COLO829 (cell line): ENCODE results near the gene FCER1G.
"Not testable (repeated sequence)": the region's sequence is repeated elsewhere in the genome, so short reads cannot be mapped to it uniquely, and the experiment has no call there.

ENCODE experiments used
- DNase-seq: peaks from one replicate; pipeline ENCODE4 v3.0.0; 2012; ENCODE audit warnings: low spot score

Gene FCER1G

GRCh38 chr1:161229896-161230295 is 14.8 kb downstream of the FCER1G start:
- DNase-seq, result no peak

GRCh38 chr1:161230762-161231161 is 15.7 kb downstream of the FCER1G start:
- no peak for DNase-seq

DNA sequence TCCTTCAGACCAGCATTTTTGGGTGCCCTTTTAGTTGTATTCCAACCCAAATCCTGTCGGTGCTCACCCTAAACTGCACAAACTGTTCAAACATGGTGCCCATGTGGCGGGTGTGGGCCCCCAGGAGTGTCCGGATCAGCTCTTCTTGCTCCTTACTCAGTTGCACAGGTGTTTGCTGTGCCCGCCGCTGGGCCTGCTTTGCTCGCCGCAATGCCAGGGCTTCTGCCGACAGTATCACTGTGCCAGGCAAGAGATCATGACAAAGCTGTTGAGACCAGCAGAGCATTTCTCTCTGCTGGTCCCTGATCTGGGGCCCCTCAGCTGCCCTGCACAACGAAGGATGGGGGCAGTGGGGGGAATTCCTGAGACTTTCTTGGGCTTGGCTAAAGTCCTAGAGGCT is 18.0 kb downstream of the FCER1G start:
- DNase-seq, result no peak

DNA sequence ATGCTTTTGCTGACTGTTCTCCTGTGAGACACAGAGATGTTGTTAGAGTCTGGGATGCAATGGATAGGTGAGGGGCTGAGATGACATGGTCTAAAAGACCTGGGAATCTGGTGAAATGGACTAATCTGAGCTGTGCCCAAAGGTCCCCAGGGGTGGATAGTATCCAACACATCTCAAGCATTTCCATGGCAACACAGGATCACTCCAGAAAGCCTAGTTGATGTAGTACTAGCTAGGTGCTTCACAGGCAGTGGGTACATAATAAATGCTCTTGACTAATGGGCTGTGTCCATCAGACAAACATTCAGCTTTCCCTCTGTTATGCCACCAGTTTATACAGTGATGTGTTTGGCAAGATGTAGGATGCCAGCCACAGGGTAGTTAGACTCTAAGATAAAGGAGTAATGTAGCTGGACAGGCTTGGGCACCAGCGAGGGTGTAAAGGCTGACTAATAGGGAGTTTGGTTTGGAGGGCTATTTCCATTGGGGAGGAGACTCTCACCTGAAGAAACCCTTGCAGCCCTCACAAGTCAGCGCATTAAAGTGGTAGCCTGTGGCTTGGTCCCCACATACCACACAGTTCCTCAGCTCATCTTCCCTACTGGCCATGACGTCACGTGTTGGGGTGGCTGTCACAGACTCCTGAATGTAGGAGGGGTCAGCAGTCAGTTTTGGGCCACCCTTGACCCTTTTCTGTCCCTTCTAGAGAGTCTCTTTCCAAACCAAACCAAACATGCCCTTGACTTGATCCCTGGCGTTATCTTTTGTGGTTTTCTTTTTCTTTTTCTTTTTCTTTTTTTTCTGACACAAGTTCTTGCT is 21.1 kb downstream of the FCER1G start:
- no peak for DNase-seq

DNA sequence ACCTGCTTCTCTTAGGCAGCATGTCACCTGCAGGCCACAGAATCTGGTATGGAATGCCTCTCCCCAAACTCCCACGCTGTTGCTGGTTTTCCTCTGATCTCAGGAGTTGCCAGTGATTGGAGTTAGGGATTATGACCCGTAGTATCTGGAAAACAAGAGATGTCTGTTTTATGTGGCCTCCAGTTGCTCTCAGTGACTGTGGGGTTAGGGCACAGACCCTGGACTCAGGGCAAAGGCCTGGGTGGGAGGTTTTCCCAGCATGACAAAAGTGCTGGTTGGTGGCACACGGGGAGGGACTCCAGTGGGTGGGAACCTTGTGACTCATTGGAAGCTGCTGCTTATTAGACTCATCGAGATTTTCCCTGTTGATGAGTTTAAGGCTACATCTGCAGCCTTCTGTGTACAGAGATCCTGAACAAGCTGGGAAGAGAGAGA is 23.0 kb downstream of the FCER1G start, which contains the start of gene NR1I3:
TSS of gene NR1I3 (minus strand) at position 165 of the 435 bp plus-strand sequence. CDS start 1,638 bp downstream, outside the sequence.
- DNase-seq, result no peak

DNA sequence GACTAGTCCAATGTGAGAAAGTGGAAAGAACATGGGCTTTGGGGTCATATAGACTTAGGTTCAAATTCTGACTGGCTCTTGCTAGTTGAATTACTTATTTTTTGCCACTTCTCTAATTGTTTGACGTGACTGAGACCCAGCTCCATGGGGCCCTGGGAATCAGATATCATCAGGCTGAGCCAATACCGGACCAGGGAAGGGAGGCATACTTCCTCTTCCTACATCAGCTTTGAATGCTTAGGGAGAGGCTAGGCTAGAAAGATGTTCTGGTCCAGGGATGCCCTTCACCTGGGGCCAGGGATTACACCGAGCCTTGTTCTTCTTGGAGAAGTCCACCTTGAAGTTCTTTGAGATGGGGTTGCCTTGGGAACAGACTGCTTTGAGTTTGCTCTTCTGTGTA is 26.6 kb downstream of the FCER1G start:
- no peak for DNase-seq

- DNase-seq, result no peak
These were observed 27.2 kb downstream of the FCER1G start for GRCh38 chr1:161242313-161242712.

- DNase-seq, result no peak
These were observed 29.8 kb downstream of the FCER1G start for GRCh38 chr1:161244888-161245287.

DNA sequence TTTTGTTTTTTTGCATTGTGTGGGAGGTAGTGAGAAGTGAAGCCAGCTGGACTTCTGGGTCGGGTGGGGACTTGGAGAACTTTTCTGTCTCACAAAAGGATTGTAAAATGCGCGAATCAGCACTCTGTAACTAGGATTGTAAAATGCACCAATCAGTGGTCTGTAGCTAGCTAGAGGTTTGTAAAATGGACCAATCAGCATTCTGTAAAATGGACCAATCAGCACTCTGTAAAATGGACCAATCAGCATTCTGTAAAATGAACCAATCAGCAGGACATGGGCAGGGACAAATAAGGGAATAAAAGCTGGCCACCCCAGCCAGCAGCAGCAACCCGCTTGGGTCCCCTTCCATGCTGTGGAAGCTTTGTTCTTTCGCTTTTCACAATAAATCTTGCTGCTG is 35.0 kb downstream of the FCER1G start:
- not testable (repeated sequence) for DNase-seq

GRCh38 chr1:161250829-161251228 is 35.7 kb downstream of the FCER1G start:
- no peak for DNase-seq

DNA sequence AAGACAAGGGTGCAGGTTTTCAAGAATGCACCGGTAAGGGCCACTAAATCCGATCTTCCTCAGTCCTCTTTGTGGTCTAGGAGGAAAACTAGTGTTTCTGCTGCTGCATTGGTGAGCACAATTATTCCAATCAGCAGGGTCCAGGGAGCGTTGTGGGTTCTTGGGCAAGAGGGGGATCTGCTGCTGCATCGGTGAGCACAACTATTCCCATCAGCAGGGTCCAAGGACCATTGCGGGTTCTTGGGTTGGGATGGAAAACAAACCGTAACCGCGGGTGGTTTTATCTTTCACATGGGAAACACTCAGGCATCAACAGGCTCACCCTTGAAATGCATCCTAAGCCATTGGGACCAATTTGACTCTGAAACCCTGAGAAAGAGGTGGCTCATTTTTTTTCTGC is 36.5 kb downstream of the FCER1G start:
- no peak for DNase-seq

- DNase-seq, result not testable (repeated sequence)
These were observed 40.2 kb downstream of the FCER1G start for GRCh38 chr1:161255302-161255701.

DNA sequence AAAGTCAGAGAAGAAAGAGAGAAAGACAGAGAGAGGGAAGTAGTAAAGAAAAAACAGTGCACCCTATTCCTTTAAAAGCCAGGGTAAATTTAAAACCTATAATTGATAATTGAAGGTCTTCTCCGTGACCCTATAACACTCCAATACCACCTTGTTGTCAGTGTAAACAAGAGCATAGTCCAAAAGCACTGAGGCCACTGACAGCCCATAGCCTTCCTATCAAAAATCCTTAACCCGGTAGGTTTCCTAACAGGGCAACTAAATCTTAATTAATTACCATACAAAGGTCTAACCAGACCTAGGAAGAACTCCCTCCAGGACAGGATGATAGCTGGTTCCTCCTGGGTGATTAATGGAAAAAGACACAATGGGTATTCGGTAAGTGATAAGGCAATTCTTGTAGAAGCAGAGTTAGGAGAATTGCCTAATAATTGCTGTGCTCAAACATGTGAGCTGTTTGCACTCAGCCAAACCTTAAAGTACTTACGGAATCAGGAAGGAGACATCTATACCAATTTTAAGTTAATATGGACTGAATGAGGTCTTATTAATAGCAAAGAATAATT is 40.9 kb downstream of the FCER1G start:
- DNase-seq, result not testable (repeated sequence)

- not testable (repeated sequence) for DNase-seq
These were observed 42.0 kb downstream of the FCER1G start for GRCh38 chr1:161257109-161257508.

GRCh38 chr1:161258439-161259344 is 43.6 kb downstream of the FCER1G start, which contains the start of gene PCP4L1:
Gene PCP4L1 (plus strand): TSS chr1:161258745. CDS start chr1:161258975, 230 bp downstream.
- no peak for DNase-seq

DNA sequence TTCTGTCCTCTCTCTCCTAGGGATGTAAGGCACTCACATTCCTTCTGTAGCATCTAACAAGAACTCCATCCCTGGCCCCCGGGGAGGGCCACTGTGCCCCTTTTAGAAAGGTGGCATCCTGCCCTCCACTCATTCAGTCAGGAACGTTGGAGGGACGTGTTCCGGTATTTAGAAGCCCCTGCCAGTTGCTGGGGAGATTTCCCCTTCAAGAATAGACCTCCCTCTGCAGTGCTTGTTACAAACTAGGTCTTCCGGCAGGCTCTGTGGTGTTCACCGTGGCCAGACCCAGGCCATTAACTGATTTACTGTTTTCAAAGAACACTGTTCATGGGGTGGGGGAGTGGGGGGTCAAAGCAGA is 44.2 kb downstream of the FCER1G start:
- no peak for DNase-seq

DNA sequence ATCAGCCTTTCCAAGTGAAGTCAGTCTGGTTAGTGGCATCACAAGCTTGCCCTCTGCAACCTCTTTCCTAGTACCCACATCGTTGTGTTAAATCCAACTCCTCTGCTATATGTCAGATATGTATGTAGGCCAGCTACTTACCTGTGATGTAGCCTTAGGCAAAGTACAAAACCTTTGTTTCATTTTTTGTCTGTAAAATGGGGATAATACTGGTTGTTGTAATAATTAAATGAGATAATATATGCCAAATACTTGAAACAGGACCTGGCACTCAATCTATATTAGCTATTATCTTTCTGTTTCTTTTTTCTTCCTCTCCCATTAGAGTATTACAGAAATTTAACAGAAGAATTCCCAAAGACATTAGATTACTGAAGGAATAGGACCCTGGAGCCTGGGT is 44.7 kb downstream of the FCER1G start:
- no peak for DNase-seq

- DNase-seq, result peak; percentile 33
These were observed 45.5 kb downstream of the FCER1G start for GRCh38 chr1:161260376-161261260.

DNA sequence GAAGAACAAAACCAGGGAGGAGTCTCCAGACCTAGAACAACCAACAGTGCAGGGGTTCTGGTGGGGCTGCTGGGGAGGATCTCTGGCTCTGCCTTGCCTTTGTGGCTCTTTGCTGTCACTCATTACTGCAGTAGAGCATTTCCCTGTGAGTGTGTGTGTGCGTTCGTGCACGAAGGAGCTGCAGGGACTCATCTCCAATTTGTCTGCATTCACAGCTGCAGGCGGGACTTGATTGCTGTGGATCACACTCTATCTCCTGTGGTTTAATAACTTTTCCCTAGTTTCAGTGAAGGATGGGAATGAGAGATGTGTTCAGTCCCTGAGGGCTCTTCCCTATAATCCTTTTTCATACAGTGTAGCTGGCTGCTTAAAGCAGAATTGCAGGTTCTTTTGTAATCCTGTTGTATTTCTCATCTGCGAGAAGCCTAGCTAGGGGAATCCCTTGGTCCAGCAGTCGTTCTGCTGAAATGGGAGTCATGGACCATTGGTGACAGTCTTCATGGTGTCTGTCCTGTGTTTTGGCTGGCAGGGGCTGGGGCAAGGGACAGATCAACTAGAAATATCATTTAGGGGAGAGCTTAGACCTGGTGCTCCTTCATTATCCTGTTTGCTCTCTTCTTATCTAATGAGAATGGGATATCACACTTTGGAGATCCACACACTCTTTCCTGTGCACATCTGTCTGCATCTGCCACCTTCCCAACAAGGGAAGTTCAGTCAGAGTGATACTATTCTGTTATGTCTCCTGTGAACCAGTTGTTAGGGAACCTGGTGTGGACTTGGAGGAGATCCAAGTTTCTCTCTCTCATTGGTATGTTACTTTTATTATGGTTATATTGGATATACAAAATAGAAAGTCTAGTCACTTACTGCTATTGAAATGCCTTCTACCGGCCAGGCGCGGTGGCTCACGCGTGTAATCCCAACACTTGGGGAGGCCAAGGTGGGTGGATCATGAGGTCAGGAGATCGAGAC is 46.5 kb downstream of the FCER1G start:
- DNase-seq, result no peak

DNA sequence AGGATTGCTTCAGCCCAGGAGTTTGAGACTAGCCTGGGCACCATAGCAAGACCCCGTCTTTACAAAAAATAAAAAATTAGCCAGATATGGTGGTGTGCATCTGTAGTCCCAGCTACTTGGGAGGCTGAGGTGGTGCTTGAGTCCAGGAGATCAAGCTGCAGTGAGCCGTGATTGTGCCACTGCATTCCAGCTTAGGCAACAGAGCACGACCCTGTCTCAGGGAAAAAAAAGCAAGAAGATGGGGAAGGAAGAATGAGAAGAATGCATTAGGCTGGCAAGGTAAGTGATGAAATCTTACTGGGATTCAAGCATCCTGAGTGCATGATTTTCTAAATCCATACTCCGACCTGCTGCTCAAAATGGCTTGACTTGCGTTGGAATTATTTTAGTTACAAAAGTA is 50.2 kb downstream of the FCER1G start:
- DNase-seq, result no peak
